H1 (cell line): ENCODE data around the gene NF1.

Experiments
- POLR2A ChIP-seq, 2 experiments: IDR thresholded peaks; 1 replicate in 1 of 2; 2 replicates in 1 of 2; pipeline ENCODE4 v1.6.1; 2011; ENCODE audit warnings: low read depth in 2 of 2, low read length in 2 of 2, mild to moderate bottlenecking in 2 of 2; ENCODE audit errors: control extremely low read depth in 1 of 2
- RAD21 ChIP-seq, 2 experiments: IDR thresholded peaks in 1 of 2; conservative IDR thresholded peaks in 1 of 2; 2 replicates each; pipeline ENCODE4 v1.6.1; 2011; ENCODE audit warnings: low read depth in 2 of 2, low read length in 2 of 2, improper control_type of control experiment in 1 of 2, inconsistent platforms in 1 of 2, mild to moderate bottlenecking in 1 of 2, moderate library complexity in 1 of 2
- SIX5 ChIP-seq: IDR thresholded peaks from 2 replicates; pipeline ENCODE4 v1.6.1; 2011; ENCODE audit warnings: mild to moderate bottlenecking, low read depth, low read length
- ZNF274 ChIP-seq: IDR thresholded peaks from 2 replicates; pipeline ENCODE4 v1.7.0; 2012; ENCODE audit warnings: low read length, borderline replicate concordance; ENCODE audit errors: extremely low read depth

GRCh38 chr17:31391496-31391949 is 296.7 kb downstream of the NF1 start, which contains the start of gene RAB11FIP4:
- no peak for TF ChIP-seq SIX5
- no peak for TF ChIP-seq RAD21 (IDR thresholded peaks at IDR 0.05 in 1 of 2, conservative IDR thresholded peaks at IDR 0.05 in 1 of 2; ENCODE audit: low read depth in 2 of 2, low read length in 2 of 2)
- TF ChIP-seq ZNF274 = no peak
- TF ChIP-seq POLR2A (IDR thresholded peaks at IDR 0.05; ENCODE audit: control extremely low read depth in 1 of 2, low read depth in 2 of 2, low read length in 2 of 2) = no peak
